Esophagus muscularis mucosa (tissue), 4 donors: ENCODE data around the gene MIB1. TPM values are rescaled to one million over a fixed set of nuclear protein-coding genes. Genes with fewer than 3 reads are reported as not detected.
"Not testable (repeated sequence)": the region's sequence is repeated elsewhere in the genome, so short reads cannot be mapped to it uniquely, and the experiment has no call there.

Experiments used
- DNase-seq: peaks from one replicate; pipeline ENCODE4 v3.0.0-alpha.2; 2017; ENCODE audit errors: extremely low spot score
- H3K27ac ChIP-seq, 4 donors: fragments of 200-600 bp; sonication (generic); replicated peaks in 1 of 4; 1 replicate in 3 of 4; 2 replicates in 1 of 4; pipeline ENCODE4 v1.5.1; 2016 to 2019; ENCODE audit warnings: mild to moderate bottlenecking in 1 of 4
- H3K27me3 ChIP-seq, 4 donors: fragments of 200-600 bp; sonication (generic); one replicate each; pipeline versions ENCODE4 v1.5.1 to v1.6.0; 2016 to 2019
- H3K36me3 ChIP-seq, 4 donors: fragments of 200-600 bp; sonication (generic); one replicate each; pipeline ENCODE4 v1.5.1; 2016 to 2019
- H3K4me1 ChIP-seq, 4 donors: fragments of 200-600 bp; sonication (generic); one replicate each; pipeline ENCODE4 v1.5.1; 2016 to 2019
- H3K4me3 ChIP-seq, 4 donors: fragments of 200-600 bp; sonication (generic); 1 replicate in 2 of 4; 2 replicates in 2 of 4; pipeline ENCODE4 v1.5.1; 2016 to 2019; ENCODE audit warnings: mild to moderate bottlenecking in 4 of 4, moderate library complexity in 1 of 4
- H3K9me3 ChIP-seq, 4 donors: fragments of 200-600 bp; sonication (generic); 1 replicate in 3 of 4; 2 replicates in 1 of 4; pipeline ENCODE4 v1.5.1; 2016 to 2019
- CTCF ChIP-seq, 3 experiments: fragments of 200-600 bp in 2 of 3; fragments of 450-650 bp in 1 of 3; sonication (generic) in 2 of 3; IDR thresholded peaks; one replicate each; pipeline ENCODE4 v1.5.1; 2017 to 2019; ENCODE audit warnings: antibody characterized with exemption in 3 of 3, mild to moderate bottlenecking in 2 of 3, moderate library complexity in 1 of 3
- EP300 ChIP-seq: sonication (generic); formaldehyde crosslinking; IDR thresholded peaks from one replicate; pipeline ENCODE4 v1.6.1; 2017; ENCODE audit warnings: antibody characterized with exemption
- POLR2A ChIP-seq: fragments of 450-650 bp; IDR thresholded peaks from one replicate; pipeline ENCODE4 v1.6.1; 2017; ENCODE audit warnings: antibody characterized with exemption, moderate library complexity, mild to moderate bottlenecking, low read depth
- POLR2AphosphoS5 ChIP-seq, 2 donors: sonication (generic); formaldehyde crosslinking; IDR thresholded peaks; one replicate each; pipeline ENCODE4 v1.6.1; 2017; ENCODE audit warnings: antibody characterized with exemption in 2 of 2
- WGBS: methylation state at CpG from one replicate; pipeline ENCODE4 v1.1.5; 2018; 5-methylcytosine and 5-hydroxymethylcytosine counted together
- intact Hi-C: fragments of 100-400 bp; cut with DNase I; formaldehyde crosslinking; loops from one replicate; pipeline ENCODE4 v1.15.1; 2023
- total RNA-seq, 4 donors: library from RNA; depleted of rRNA; stranded (reverse); fragments of >200 nt; gene quantifications; one replicate each; pipeline versions ENCODE4 v1.1.0 to v1.2.1, GENCODE V29; 2016

Gene MIB1
- total RNA-seq, 4 donors from 2014 or later = 36.0 to 55.3 (median 40.8) TPM

GRCh38 chr18:21774722-21775121 lies 34.1 kb downstream of the MIB1 start:
- Histone ChIP-seq H3K4me3 (no peak overlapping the region), H3K27me3 (no peaks in the 10 kb centered on the region), H3K36me3 (peaks cover 5 to 44% (median 20%) of the 10 kb centered on the region in 4 donors), H3K9me3 (no peaks in the 10 kb centered on the region), H3K27ac (no peak overlapping the region), H3K4me1 (peaks cover 0 to 7% (median 3%) of the 10 kb centered on the region in 4 donors)
- intact Hi-C loops = no loop called here
- TF ChIP-seq CTCF (IDR thresholded peaks at IDR 0.05) (no peak), POLR2AphosphoS5 (IDR thresholded peaks at IDR 0.05) (no peak)
- DNase-seq = no peak
- WGBS = 95% methylated on average over 7 of the region's 7 CpGs

- Histone ChIP-seq H3K36me3 (peaks cover 14 to 58% (median 27%) of the 10 kb centered on the region in 4 donors), H3K9me3 (no peaks in the 10 kb centered on the region), H3K27me3 (no peaks in the 10 kb centered on the region), H3K4me1 (peaks cover 0 to 7% (median 3%) of the 10 kb centered on the region in 4 donors), H3K4me3 (no peak overlapping the region), H3K27ac (no peak overlapping the region)
- no peak for DNase-seq
- 76% methylated on average over 2 of the region's 2 CpGs for WGBS
- intact Hi-C loops = no loop called here
- TF ChIP-seq EP300 (no peak), POLR2A (no peak), CTCF (IDR thresholded peaks at IDR 0.05) (no peak), POLR2AphosphoS5 (IDR thresholded peaks at IDR 0.05) (no peak)
These were observed 37.2 kb downstream of the MIB1 start for GRCh38 chr18:21777814-21778213.

- Histone ChIP-seq H3K27ac (no peak overlapping the region), H3K9me3 (peaks cover 0 to 13% (median 6%) of the 10 kb centered on the region in 4 donors), H3K4me1 (no peaks in the 10 kb centered on the region), H3K4me3 (no peak overlapping the region), H3K27me3 (no peaks in the 10 kb centered on the region), H3K36me3 (peaks cover 27 to 79% (median 42%) of the 10 kb centered on the region in 4 donors)
- intact Hi-C loops = no loop called here
- DNase-seq = no peak
- TF ChIP-seq EP300 (no peak), POLR2AphosphoS5 (IDR thresholded peaks at IDR 0.05) (no peak), CTCF (IDR thresholded peaks at IDR 0.05) (no peak), POLR2A (no peak)
These were observed 45.9 kb downstream of the MIB1 start for GRCh38 chr18:21786526-21786925.

- DNase-seq, H3K27me3 ChIP-seq, intact Hi-C loops, H3K4me3 ChIP-seq, H3K9me3 ChIP-seq, H3K4me1 ChIP-seq: not testable (repeated sequence)
- 83% methylated on average over 2 of the region's 2 CpGs for WGBS
- peak in 1 of 2 donors; percentile 17 for TF ChIP-seq POLR2AphosphoS5 (IDR thresholded peaks at IDR 0.05)
- H3K36me3 ChIP-seq = peaks cover 0 to 21% (median 6%) of the 10 kb centered on the region in 4 donors
- peak overlapping the region in 1 of 4 donors; percentile 19 for H3K27ac ChIP-seq
These were observed 55.5 kb downstream of the MIB1 start for GRCh38 chr18:21796089-21796488.

GRCh38 chr18:21798126-21798525 lies 57.5 kb downstream of the MIB1 start:
- Histone ChIP-seq H3K36me3 (peaks cover 0 to 17% (median 2%) of the 10 kb centered on the region in 4 donors), H3K4me3 (no peak overlapping the region), H3K9me3 (no peaks in the 10 kb centered on the region), H3K27ac (no peak overlapping the region), H3K27me3 (no peaks in the 10 kb centered on the region), H3K4me1 (peaks cover 0 to 9% (median 6%) of the 10 kb centered on the region in 4 donors)
- TF ChIP-seq EP300 (no peak), POLR2A (no peak), CTCF (IDR thresholded peaks at IDR 0.05) (no peak), POLR2AphosphoS5 (IDR thresholded peaks at IDR 0.05) (no peak)
- intact Hi-C loops = no loop called here
- no peak for DNase-seq
